SKM-1 (cell line): ENCODE measurements around the gene SPECC1L.

ENCODE experiments used
- DNase-seq: peaks from one replicate; lab custom pipeline; 2025; ENCODE audit not compliant: unreplicated experiment; lab: John Stamatoyannopoulos, UW

Gene SPECC1L

GRCh38 chr22:24440270-24440717 is 169.7 kb downstream of the SPECC1L start:
- peak; percentile 76 for DNase-seq

- no peak for DNase-seq
Observed at GRCh38 chr22:24440718-24441405, 170.2 kb downstream of the SPECC1L start.

DNA sequence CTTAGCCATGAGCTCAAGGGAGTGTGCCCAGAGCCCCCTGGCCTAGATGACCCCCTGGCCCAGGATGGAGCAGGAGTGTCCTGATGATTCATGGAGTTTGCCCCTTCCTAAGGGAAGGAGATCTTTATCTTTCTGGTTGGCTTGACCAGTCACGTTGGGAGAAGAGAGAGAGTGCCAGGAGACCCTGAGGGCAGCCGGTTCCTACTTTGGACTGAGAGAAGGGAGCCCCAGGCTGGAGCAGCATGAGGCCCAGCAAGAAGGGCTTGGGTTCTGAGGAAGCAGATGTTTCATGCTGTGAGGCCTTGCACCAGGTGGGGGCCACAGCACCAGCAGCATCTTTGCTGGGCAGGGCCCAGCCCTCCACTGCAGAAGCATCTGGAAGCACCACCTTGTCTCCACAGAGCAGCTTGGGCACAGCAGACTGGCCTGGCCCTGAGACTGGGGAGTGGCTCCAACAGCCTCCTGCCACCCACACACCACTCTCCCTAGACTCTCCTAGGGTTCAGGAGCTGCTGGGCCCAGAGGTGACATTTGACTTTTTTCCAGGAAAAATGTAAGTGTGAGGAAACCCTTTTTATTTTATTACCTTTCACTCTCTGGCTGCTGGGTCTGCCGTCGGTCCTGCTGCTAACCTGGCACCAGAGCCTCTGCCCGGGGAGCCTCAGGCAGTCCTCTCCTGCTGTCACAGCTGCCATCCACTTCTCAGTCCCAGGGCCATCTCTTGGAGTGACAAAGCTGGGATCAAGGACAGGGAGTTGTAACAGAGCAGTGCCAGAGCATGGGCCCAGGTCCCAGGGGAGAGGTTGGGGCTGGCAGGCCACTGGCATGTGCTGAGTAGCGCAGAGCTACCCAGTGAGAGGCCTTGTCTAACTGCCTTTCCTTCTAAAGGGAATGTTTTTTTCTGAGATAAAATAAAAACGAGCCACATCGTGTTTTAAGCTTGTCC is 171.0 kb downstream of the SPECC1L start:
- no peak for DNase-seq

DNA sequence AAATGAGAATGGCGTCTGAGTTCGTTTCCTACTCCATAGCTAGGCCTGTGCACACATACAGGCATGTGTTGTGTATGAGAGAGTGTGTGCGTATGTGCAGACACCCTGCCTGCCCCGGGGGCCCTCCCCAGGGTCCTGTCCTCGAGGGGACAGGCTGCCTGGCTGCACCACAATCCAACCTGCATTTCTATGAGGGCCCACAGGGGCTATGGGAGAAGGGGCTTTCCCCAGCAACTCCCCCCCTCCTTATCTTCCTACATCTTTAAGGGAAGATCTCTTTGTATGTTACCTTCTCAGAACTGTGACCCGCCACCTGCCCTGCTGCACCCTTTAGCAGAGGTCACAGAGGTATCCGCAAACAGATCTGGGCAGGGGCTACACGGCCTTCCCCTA is 171.7 kb downstream of the SPECC1L start:
- no peak for DNase-seq

DNA sequence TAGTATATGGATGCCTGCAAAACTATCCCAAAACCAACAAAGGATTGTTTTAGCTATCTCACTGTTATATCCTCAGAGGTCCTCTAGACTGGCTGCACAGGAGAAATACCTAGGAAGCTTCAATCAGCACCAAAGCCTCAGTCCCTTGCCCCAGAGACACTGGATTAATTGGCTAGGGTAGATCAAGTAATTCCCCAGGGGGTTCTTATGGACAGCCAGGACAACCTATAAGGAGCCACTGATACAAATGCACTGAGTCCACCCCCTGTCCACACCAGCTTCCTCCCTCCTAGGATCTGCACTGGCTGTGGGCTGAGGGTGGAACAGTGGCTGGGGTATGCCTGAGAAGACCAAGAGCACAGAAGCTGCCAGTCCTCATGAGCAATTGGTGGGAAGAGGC is 173.0 kb downstream of the SPECC1L start:
- no peak for DNase-seq

- no peak for DNase-seq
Observed at GRCh38 chr22:24444251-24444650, 173.6 kb downstream of the SPECC1L start.

DNA sequence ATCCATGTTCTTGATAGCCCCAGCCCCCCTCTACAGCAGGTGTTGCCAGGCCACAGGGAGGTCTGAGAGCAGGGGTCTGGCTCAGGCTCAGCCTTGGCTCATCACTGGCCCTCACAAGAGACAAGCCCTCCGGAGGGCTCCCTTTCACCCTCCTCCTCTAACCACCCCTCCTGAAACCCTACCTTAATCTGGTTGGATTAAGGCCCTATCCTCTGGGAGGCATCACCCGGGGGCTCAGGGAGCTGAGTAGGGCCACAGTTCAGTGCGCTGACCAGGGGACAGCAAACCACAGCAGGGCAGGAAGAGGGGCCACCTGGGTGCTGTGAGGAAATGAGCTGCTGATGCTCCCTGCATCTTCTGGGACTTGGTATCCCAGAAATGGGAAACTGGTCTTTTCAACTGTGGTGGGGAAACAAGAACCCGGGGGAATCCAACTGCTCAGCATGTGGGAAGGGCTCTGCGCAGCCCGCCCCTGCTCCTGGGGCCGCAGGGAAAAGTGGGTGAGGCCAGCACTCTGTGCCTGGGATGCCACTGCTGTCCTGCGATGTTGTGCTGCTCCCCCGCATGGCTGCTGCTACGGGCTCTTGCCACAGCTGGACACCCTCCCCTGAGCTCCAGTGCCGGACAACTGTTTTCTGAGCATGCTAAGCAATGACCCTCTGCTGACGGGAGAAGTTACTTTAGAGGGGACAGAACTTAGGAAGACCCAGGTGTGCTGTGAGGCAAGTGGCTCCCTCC is 174.3 kb downstream of the SPECC1L start:
- no peak for DNase-seq

DNA sequence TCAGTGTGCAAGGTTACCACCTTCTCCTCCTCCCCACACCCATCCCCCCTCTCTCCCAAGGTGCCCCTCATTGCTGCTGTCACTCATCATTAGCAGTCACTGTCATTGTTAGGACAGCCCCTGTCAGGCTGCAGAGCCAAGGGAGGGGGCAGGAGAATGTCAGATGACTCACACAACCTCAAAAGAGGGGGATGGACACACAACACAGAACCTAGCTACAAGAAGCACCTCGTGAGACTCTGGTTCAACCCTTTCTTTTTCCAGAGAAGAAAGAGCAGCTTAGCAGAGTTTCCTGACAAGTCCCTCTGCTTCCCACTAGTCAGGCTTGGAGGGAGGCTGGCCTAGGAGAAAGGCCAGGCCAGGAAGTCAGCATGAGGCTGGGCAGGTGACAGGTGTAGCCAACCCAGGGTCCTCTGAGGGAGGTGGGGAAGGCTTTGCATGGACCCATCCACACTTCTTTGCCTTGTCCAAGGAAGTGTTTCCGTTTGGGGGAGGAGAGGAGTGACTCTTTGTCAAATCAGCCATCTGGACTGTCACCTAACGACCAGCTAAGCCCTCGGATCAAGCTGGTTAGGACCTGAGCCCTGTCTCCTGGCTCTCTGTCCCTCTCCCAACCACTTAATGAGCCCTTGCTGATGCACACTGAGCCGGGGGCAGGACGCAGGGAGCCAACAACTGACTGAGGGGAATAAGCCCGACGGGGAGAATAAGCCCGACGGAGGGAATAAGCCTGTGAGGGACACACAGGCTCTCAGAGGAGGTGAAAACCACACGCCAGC is 175.0 kb downstream of the SPECC1L start:
- DNase-seq: no peak

GRCh38 chr22:24446260-24446611 is 175.6 kb downstream of the SPECC1L start:
- DNase-seq: no peak

DNA sequence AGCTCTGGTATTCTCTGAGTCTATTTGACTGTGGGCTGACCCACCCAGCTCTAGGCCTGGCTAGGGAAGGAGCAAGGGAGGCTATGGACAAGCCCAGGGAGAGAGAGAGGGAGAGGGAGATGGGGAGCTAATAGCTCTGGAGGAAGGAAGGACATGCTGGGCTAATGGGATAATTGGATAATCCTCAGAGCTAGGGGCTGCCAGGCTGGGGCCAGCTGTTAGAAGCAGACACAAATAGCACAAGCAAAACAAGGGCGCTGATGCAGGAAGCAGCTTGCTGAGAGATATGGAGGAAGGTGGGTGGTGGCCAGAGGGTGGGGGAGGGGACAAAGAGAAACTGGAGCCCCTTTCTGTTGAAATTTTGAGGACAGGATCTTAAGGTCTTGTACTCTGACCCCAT is 180.0 kb downstream of the SPECC1L start:
- no peak for DNase-seq

DNA sequence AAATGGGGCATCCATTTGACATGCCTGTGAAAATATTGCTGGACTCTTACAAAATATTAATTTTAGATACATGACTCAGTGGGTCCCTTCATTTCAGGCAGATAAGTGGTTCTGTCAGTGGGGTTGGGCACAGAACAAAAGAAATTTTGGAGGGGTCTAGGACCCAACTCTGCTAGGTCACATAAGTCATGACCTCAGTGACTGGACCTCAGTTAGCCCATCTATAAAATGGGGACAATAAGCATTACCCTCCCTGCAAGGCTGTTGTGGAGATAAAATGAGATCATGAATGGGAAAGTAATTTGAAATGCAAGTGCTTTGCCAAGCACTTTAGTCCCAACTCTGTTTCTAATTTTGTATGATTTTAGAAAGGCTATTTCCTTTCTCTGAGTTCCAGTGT is 180.5 kb downstream of the SPECC1L start:
- no peak for DNase-seq

GRCh38 chr22:24453853-24454252 is 183.2 kb downstream of the SPECC1L start:
- no peak for DNase-seq

GRCh38 chr22:24455039-24455438 is 184.4 kb downstream of the SPECC1L start:
- DNase-seq: no peak

DNA sequence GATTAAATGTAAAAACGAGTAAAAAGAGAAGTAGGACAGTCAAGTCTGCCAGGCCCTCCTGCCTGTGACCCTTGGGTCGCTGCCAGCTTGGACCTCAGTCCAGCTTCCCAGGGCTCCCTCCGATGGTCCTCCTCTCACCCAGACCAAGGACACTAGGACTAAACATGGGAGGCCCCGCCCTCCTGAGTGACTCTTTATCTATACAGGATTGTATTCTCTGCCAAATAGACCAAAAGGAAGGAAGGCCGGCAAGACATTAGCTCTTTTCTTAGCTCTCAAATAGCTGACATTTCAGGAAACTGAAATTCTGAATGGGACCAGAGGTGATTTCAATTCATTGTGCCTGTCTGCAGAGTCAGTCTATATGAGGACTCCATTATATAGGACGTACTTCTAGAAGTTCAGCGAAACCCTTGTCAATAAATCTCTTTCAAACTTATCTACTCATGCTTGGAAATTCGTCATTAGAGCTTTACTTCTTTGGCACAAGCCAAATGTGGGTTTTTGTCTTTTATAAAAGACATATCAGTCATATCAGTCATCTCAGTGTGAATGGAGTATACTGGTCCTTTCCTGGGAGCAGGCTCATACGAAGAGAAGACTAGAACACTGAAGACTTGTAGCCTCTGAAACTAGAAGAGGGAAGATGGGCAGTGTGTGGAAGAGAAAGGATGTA is 185.3 kb downstream of the SPECC1L start:
- DNase-seq: no peak

- DNase-seq: no peak
Observed at GRCh38 chr22:24457894-24458420, 187.3 kb downstream of the SPECC1L start.

DNA sequence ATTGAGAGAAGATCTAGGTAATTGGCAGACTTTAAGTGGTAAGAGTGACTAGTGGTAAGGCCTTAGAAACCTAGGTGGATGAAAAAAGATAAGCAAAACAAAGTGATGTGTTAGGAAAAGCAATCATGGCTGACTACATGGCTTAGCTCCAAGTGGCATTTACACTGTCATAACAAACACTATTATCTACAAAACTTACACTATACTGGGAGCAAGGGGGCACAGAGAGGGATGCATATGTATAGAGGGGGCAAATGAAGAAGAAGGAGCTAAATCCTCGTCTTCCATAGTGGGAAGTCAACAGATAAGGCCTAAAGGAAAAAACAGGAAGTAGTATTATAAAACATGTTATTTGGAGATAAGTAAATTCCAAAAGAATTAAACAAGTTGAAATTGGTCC is 189.3 kb downstream of the SPECC1L start:
- DNase-seq: no peak

GRCh38 chr22:24460418-24461089 is 189.9 kb downstream of the SPECC1L start:
- no peak for DNase-seq

GRCh38 chr22:24463071-24463760 is 192.6 kb downstream of the SPECC1L start:
- DNase-seq: peak; percentile 69

GRCh38 chr22:24465566-24465965 is 194.9 kb downstream of the SPECC1L start:
- no peak for DNase-seq
